Activated naive CD8-positive, alpha-beta T cell treated with anti-CD3 and anti-CD28 coated beads for 36 hours (primary cell): ENCODE measurements around the gene BOLA3. TPM values are rescaled to one million over a fixed set of nuclear protein-coding genes. Genes with fewer than 3 reads are reported as not detected.
A peak's percentile ranks its signal among the peaks of the same experiment; 100 is the strongest.
"Not testable (repeated sequence)": the region's sequence is repeated elsewhere in the genome, so short reads cannot be mapped to it uniquely, and the experiment has no call there.

Experiments used
- DNase-seq: peaks from one replicate; pipeline ENCODE4 v3.0.0; 2021
- H3K27ac Mint-ChIP-seq: one replicate; pipeline ENCODE4 v1.8.0; 2022; ENCODE audit warnings: mild to moderate bottlenecking, moderate library complexity, mixed read lengths
- H3K27me3 Mint-ChIP-seq: one replicate; pipeline ENCODE4 v1.8.0; 2022; ENCODE audit warnings: mild to moderate bottlenecking, mixed read lengths
- H3K36me3 Mint-ChIP-seq: one replicate; pipeline ENCODE4 v1.8.0; 2021; ENCODE audit warnings: mild to moderate bottlenecking, mixed read lengths
- H3K4me1 Mint-ChIP-seq: one replicate; pipeline ENCODE4 v1.8.0; 2021; ENCODE audit warnings: mixed read lengths
- H3K4me3 Mint-ChIP-seq: one replicate; pipeline ENCODE4 v1.8.0; 2022; ENCODE audit warnings: mild to moderate bottlenecking, moderate library complexity, mixed read lengths
- H3K9me3 Mint-ChIP-seq: one replicate; pipeline ENCODE4 v1.8.0; 2022; ENCODE audit warnings: mixed read lengths
- total RNA-seq, 2 experiments: library from RNA; stranded (reverse); gene quantifications; one replicate each; pipeline ENCODE4 v1.2.3, GENCODE V29; 2021

BOLA3 gene, protein sequence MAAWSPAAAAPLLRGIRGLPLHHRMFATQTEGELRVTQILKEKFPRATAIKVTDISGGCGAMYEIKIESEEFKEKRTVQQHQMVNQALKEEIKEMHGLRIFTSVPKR
- 100 to 1,000 TPM; 148 to 154 TPM for total RNA-seq

DNA sequence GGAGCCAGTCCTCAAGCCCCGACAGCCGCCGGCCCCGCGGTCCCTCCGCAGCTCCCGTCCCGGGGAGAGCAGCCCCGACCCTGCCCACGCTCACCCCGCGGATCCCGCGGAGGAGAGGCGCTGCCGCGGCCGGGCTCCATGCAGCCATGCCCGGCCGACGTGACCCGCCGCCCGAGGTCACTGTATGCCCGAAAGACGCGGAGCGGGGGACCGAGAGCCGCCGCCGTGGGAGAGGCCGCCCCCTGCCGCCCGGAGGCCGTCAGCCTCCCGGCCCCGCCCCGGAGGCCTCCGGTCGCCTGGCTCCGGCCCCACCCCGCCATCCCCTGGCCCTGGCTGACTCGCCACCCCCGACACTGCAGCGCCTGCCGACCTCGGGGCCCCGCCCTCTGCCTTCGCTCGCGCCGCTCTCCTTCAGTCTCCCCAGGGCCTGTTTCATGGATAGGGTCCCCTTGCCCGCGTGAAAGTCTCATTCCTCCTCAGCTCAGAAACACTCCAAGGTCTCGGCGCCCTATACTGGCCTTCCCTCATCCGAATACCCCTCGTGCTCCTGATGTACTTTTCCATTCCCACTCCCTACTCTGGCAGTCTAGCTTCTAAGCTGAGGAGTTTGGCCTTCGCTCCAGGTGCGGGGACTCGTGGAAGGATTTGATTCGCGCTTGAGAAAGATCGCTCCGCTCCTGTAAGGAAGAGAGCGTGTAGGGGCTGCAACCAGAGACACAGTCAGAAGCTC, at the start of gene BOLA3:
Gene BOLA3, minus strand, starts transcription at position 186 of the 730 bp plus-strand sequence. Its CDS starts 38 bp downstream, at position 148.
- peaks cover 8% of the 10 kb centered on the region for H3K4me1 Mint-ChIP-seq
- no peak within 1 kb of the TSS for H3K4me3 Mint-ChIP-seq
- peaks cover 6% of the 10 kb centered on the region for H3K36me3 Mint-ChIP-seq
- peak; percentile 94 for DNase-seq
- no peak within 1 kb of the TSS for H3K27ac Mint-ChIP-seq
- no peaks in the 10 kb centered on the region for H3K9me3 Mint-ChIP-seq
- no peaks in the 10 kb centered on the region for H3K27me3 Mint-ChIP-seq

DNA sequence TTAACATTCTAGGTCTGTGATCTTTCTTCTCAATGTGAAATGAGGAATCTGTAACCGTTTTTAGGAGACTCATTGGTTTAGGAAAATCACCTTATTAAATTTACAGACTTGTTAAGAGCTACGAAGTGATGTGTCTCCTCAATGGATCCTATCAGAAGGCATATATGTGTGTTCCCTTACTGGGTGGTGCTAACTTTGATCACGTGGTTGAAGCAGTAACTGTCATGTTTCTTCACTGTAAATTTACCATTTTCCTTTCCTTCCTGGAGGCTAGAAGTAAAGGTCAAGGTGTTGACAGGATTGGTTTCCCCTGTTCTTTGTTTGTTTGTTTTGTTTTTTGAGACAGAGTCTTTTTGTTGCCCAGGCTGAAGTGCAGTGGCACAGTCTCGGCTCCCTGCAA, 49.3 kb upstream of the BOLA3 start:
- Mint-ChIP-seq H3K9me3 (no peaks in the 10 kb centered on the region), H3K4me3 (no peak overlapping the region), H3K27me3 (peaks cover 12% of the 10 kb centered on the region), H3K4me1 (peaks cover 34% of the 10 kb centered on the region), H3K36me3 (peaks cover 37% of the 10 kb centered on the region), H3K27ac (no peak overlapping the region)
- no peak for DNase-seq

DNA sequence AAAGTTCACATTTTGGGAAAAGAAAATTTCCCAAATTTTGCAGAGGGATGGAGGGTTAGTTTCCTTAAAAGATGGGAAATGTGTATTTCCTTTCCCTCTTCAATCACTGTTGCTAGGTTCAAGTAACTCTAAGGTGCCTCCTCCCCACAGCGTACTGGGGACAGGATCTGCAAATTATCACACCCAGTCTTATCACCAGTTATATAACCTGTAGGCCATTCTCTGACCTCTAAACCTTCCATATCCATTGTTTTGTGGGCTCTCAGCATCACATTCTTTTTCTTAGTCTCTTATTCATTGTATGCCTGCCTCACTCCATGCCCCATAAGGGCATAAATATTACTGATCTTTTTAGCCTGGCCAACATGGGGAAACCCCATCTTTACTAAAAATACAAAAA, 47.1 kb upstream of the BOLA3 start:
- no peak overlapping the region for H3K27ac Mint-ChIP-seq
- H3K4me1 Mint-ChIP-seq: peaks cover 19% of the 10 kb centered on the region
- no peaks in the 10 kb centered on the region for H3K9me3 Mint-ChIP-seq
- H3K4me3 Mint-ChIP-seq: no peak overlapping the region
- H3K27me3 Mint-ChIP-seq: peaks cover 16% of the 10 kb centered on the region
- no peak for DNase-seq
- peaks cover 18% of the 10 kb centered on the region for H3K36me3 Mint-ChIP-seq

DNA sequence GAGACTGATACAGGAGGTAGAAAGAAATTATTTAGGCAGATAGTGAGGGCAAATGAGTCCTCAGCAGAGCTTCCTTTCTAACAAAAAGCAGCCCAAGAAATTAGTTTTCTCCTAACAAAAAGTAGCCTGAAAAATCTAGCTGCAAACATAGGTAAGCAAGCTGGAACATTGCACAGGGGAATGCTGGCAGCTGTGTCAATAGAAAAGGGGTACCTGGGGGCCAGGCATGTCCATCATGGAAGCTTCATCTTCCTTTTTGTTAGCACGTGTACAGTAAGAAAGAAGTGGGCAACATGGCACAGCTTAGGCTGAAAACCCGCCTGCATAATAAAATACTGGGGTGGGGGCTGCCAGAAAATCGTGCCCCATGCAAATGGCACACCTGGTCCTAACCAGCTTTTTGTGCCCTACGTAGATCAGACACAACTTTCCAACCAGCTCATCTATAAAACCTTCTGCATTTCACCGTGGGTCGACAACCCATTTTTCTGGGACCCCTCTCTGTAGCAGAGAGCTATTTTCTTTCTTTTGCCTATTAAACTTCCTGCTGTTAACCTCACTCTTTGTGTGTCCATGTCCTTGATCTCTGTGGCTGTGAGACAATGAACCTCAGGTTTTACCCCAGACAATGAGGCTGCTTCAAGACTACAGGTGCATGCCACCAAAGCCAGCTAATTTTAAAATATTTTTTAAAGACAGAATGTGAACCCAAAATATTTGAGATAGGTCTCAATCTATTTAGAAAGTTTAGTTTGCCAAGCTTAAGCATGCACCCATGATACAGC, 44.1 kb upstream of the BOLA3 start:
- DNase-seq: no peak
- Mint-ChIP-seq H3K27me3 (peaks cover 4% of the 10 kb centered on the region), H3K36me3 (no peaks in the 10 kb centered on the region), H3K4me1 (no peaks in the 10 kb centered on the region), H3K4me3 (no peak overlapping the region), H3K9me3 (no peaks in the 10 kb centered on the region), H3K27ac (no peak overlapping the region)

DNA sequence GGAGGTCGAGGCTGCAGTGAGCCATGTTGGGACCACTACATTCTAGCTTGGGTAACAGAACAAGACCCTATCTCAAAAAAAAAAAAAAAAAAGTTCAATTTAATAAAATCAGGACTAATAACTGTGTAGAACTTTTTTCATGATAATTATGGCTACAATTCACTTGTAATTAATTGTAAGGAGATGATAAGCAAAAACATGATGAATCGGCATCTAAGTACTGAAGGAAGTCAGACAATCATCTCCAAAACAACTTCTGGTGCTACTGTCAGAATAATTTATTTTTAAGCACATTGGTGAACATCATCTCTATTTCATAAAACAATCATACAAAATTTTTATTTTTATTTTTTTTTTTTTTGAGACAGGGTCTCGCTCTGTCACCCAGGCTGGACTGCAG, 41.0 kb upstream of the BOLA3 start:
- no peak overlapping the region for H3K27ac Mint-ChIP-seq
- peaks cover 9% of the 10 kb centered on the region for H3K4me1 Mint-ChIP-seq
- H3K27me3 Mint-ChIP-seq: peaks cover 4% of the 10 kb centered on the region
- H3K9me3 Mint-ChIP-seq: no peaks in the 10 kb centered on the region
- no peak overlapping the region for H3K4me3 Mint-ChIP-seq
- no peaks in the 10 kb centered on the region for H3K36me3 Mint-ChIP-seq
- no peak for DNase-seq

DNA sequence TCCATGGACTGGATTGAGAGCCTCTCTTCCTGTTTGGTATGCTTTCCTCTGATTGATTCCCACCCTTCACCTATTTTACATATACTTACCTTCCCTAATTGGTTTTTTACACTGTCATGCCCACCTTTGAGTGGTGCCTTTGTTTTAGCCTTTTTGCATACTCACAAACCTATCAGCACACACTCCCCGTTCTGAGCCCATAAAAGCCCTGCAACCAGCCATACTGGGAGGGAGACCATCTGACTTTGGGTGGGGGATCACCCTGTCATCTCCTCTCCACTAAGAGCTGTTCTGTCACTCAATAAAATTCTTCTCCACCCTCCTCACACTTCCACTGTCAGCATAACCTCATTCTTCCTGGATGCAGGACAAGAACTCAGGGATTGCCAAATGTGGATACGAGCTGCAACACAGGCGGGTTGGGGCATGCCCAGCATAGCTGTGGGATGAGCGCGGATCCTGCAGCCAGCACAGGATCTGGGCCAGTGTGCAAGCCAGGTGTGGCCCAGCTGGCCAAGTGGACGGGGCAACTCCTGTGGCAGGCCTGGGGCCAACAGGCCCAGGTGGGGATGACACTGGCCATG, 40.4 kb upstream of the BOLA3 start:
- Mint-ChIP-seq H3K4me1 (peaks cover 9% of the 10 kb centered on the region), H3K27ac (no peak overlapping the region), H3K4me3 (no peak overlapping the region), H3K9me3 (no peaks in the 10 kb centered on the region), H3K36me3 (no peaks in the 10 kb centered on the region), H3K27me3 (peaks cover 4% of the 10 kb centered on the region)
- DNase-seq: no peak

DNA sequence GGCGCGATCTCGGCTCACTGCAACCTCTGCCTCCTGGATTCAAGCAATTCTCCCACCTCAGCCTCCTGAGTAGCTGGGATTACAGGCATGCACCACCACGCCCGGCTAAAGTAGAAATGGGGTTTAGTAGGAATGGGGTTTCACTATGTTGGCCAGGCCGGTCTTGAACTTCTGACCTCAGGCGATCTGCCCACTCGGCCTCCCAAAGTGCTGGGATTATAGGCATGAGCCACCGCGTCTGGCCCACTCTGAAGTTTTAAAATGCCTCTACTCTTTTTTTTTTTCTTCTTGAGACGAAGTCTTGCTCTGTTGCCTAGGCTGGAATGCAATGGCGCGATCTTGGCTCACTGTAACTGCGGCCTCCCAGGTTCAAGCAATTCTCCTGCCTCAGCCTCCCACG, 39.0 kb upstream of the BOLA3 start:
- not testable (repeated sequence) for H3K27ac Mint-ChIP-seq, DNase-seq, H3K27me3 Mint-ChIP-seq, H3K9me3 Mint-ChIP-seq, H3K4me3 Mint-ChIP-seq, H3K36me3 Mint-ChIP-seq
- peaks cover 10% of the 10 kb centered on the region for H3K4me1 Mint-ChIP-seq

DNA sequence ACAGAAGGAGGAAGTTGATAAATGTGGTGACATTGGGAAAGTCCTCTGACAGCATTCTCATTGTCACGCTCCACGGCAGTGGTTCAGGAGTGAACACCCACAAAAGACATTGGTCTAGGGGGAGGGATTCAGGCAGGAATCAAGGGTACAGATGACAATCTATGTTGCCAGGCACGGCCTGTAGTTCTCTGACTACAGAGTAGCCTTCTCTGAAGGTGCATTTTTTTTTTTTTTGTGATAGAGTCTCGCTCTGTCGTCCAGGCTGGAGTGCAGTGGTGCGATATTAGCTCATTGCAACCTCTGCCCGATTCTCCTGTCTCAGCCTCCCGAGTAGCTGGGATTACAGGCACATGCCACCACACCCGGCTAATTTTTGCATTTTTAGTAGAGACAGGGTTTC, 38.3 kb upstream of the BOLA3 start:
- peak overlapping the region; percentile 83 for H3K27ac Mint-ChIP-seq

DNA sequence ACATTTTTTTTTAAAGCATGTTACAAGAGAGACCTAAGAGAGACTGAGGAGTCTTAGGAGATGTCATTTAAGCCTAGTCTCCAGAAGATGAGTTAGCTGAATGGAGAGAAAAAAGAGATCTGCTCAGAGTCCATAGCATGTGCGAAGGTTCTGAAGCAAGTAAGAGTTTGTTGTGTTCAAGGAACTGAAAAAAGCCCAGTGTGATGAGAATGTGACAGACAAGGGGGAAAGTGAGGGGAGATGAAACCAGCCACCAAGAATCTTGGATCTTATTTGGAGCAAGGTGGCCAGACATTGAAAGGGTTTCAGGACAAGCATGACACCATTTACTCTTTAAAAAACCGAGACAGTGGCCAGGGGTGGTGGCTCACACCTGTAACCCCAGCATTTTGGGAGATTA, 36.2 kb upstream of the BOLA3 start:
- no peaks in the 10 kb centered on the region for H3K36me3 Mint-ChIP-seq
- no peaks in the 10 kb centered on the region for H3K27me3 Mint-ChIP-seq
- H3K4me1 Mint-ChIP-seq: peaks cover 17% of the 10 kb centered on the region
- DNase-seq: no peak
- H3K9me3 Mint-ChIP-seq: no peaks in the 10 kb centered on the region
- H3K27ac Mint-ChIP-seq: no peak overlapping the region
- H3K4me3 Mint-ChIP-seq: no peak overlapping the region

More for the DNA sequence above, 38.3 kb upstream of the BOLA3 start:
- Mint-ChIP-seq H3K4me1 (peaks cover 13% of the 10 kb centered on the region), H3K9me3 (no peaks in the 10 kb centered on the region), H3K36me3 (no peaks in the 10 kb centered on the region), H3K27me3 (peaks cover 1% of the 10 kb centered on the region), H3K4me3 (no peak overlapping the region)
- DNase-seq: peak; percentile 52

DNA sequence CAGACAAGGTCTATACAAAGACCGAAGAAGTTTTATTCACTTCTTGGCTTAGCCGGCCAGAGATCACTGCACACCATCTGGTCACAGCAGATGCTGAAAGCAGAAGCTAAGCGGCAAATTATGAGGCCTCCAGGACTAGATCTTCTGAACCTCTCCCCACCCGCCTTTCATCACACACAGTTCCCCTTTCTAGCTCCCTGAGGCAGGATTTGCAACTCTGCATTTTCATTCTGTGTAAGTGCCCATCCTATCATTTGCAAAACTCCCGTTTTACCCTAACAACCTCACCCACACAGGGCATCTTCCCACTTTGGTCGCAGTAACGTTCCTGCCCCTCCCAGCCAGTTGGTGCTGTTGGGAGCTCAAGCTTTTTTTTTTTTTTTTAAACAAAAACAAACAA, 34.0 kb upstream of the BOLA3 start:
- peaks cover 6% of the 10 kb centered on the region for H3K36me3 Mint-ChIP-seq
- H3K9me3 Mint-ChIP-seq: no peaks in the 10 kb centered on the region
- no peak for DNase-seq
- H3K27ac Mint-ChIP-seq: no peak overlapping the region
- H3K4me1 Mint-ChIP-seq: peaks cover 23% of the 10 kb centered on the region
- no peaks in the 10 kb centered on the region for H3K27me3 Mint-ChIP-seq
- H3K4me3 Mint-ChIP-seq: no peak overlapping the region

DNA sequence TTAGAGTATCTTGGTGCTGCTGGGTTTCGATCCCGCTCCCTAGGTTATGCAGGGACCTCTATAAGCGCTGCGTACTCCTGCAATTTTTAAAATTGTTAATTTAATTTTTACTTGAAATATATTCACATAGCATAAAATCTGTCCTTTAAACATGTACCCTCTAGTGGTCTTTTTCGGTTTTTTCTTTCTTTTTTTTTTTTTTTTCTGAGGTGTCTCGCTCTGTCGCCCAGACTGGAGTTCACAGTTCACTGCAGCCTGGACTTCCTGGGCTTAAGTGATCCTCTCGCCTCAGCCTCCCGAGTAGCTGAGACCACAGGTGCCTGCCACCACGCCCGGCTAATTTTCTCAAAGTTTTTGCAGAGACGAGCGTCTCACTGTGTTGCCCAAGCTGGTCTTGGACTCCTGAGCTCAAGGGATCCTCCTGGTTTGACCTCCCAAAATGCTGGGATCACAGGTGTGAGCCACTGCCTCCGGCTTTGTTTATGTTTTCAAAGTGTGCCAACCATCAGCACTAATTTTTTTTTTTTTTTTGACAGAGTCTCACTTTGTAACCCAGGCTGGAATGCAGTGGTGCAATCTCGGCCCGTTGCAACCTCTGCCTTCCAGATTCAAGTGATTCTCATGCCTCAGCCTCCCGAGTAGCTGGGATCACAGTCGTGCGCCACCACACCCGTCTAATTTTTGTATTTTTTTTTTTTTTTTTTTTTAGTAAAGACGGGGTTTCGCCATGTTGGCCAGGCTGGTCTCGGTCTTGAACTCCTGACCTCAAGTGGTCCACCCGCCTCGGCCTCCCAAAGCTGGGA, 31.6 kb upstream of the BOLA3 start:
- H3K9me3 Mint-ChIP-seq: no peaks in the 10 kb centered on the region
- peaks cover 36% of the 10 kb centered on the region for H3K4me1 Mint-ChIP-seq
- peak; percentile 18 for DNase-seq
- H3K36me3 Mint-ChIP-seq: peaks cover 26% of the 10 kb centered on the region
- H3K27ac Mint-ChIP-seq: peak overlapping the region; percentile 87
- H3K27me3 Mint-ChIP-seq: no peaks in the 10 kb centered on the region
- peak overlapping the region; percentile 86 for H3K4me3 Mint-ChIP-seq

DNA sequence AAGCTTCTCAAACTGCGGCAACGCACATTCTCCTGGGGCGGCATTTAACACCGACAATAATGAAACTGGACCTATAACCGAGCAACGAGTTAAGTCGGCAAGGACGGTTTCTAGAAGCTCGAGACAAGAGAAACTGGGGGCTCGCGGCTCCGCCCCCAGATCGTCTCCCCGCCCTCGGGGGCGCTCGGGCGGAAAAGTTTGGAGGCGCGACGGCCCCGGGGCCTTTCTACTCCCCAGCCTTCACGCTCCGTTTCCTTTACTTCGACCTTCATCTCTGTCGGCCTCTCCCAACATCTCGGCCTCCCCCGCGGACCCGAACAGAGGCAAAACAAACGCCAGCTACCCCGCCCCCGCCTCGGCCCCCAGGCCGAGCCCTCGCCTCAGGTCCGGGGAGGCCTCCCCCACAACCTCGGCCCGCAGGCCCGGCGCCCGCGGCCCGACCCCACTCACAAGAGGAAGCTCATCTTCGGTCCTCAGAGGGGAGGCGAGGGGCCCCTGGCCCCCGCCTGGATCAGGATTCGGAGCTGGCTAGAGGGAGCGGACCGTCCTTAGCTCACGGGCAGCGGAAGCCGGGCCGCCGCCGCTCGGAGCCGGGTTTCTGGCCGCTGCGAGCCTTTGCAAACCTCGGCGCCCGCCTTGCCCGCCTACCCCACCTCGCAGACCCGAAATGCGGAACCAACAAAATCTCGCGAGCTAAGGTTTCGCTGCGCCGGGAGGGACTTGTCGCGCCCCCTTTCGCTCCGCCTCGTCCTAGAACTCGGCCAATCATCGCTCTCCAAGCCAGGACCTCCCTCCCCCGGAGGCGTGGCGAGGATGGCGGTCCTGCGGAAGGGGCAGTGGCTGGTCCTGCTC, 30.7 kb upstream of the BOLA3 start, which contains the start of gene MOB1A:
Gene MOB1A, minus strand, starts transcription at position 669 of the 852 bp plus-strand sequence. Its CDS starts 205 bp downstream, at position 464.
- DNase-seq: peak; percentile 99
- peaks cover 27% of the 10 kb centered on the region for H3K36me3 Mint-ChIP-seq
- H3K9me3 Mint-ChIP-seq: no peaks in the 10 kb centered on the region
- no peaks in the 10 kb centered on the region for H3K27me3 Mint-ChIP-seq
- peak within 1 kb of the TSS; percentile 86 for H3K4me3 Mint-ChIP-seq
- H3K27ac Mint-ChIP-seq: peak within 1 kb of the TSS; percentile 90
- peaks cover 38% of the 10 kb centered on the region for H3K4me1 Mint-ChIP-seq

DNA sequence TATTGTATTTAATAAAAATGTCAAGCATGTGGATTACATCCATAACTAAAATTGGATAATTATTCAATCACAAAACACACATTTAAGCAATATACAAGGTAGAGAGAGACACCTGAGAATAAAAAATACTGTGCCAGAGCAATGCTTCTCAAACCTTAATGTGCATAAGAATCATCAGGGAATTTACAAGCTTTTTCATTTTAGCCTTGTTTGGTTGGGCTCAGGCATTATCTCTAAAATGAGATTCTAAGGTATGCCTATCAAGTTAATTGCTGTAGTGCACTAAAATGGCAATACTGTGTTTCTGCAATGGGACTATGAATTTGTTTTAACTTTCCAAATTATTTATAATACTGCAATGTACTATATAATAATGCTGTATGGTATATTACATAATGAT, 30.0 kb upstream of the BOLA3 start:
- Mint-ChIP-seq H3K4me3 (peak overlapping the region; percentile 86), H3K9me3 (no peaks in the 10 kb centered on the region), H3K4me1 (peaks cover 41% of the 10 kb centered on the region), H3K27me3 (no peaks in the 10 kb centered on the region), H3K36me3 (peaks cover 31% of the 10 kb centered on the region), H3K27ac (peak overlapping the region; percentile 90)
- no peak for DNase-seq

DNA sequence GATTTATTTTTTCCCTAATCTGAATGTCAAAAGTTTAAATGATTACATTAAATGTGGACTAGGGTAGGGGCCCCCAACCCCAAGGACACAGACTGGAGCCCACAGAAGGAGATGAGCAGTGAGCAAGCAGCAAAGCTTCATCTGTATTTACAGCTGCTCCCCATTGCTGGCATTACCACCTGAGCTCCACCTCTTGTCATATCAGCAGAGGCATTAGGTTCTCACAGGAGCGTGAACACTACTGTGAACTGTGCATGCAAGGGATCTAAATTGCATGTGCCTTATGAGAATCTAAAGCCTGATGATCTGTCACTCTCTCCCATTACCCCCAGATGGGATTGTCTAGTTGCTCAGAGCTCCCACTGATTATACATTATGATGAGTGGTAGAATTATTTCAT, 27.2 kb upstream of the BOLA3 start:
- H3K4me3 Mint-ChIP-seq: peak overlapping the region; percentile 15
- H3K27ac Mint-ChIP-seq: no peak overlapping the region
- peaks cover 43% of the 10 kb centered on the region for H3K36me3 Mint-ChIP-seq
- DNase-seq: no peak
- H3K9me3 Mint-ChIP-seq: no peaks in the 10 kb centered on the region
- H3K4me1 Mint-ChIP-seq: peaks cover 44% of the 10 kb centered on the region
- H3K27me3 Mint-ChIP-seq: no peaks in the 10 kb centered on the region
